Eye (tissue), 1 donor: ENCODE data around the gene RSPRY1.
"Not testable (repeated sequence)": the region's sequence is repeated elsewhere in the genome, so short reads cannot be mapped to it uniquely, and the experiment has no call there.

Source experiments
- DNase-seq: peaks from one replicate; pipeline ENCODE4 v3.0.0-alpha.2; 2015

RSPRY1 gene

GRCh38 chr16:57257455-57258070 is 71.4 kb downstream of the RSPRY1 start:
- no peak for DNase-seq

GRCh38 chr16:57258226-57258909 is 72.2 kb downstream of the RSPRY1 start:
- DNase-seq = no peak

- DNase-seq = no peak
These were observed 72.9 kb downstream of the RSPRY1 start for GRCh38 chr16:57258910-57259475.

GRCh38 chr16:57260294-57260929 is 74.3 kb downstream of the RSPRY1 start:
- peak; percentile 40 for DNase-seq

- DNase-seq = no peak
These were observed 75.7 kb downstream of the RSPRY1 start for GRCh38 chr16:57261806-57262205.

- no peak for DNase-seq
These were observed 76.9 kb downstream of the RSPRY1 start for GRCh38 chr16:57262841-57263540.

GRCh38 chr16:57263541-57264351 is 77.6 kb downstream of the RSPRY1 start:
- no peak for DNase-seq

GRCh38 chr16:57264381-57264780 is 78.3 kb downstream of the RSPRY1 start:
- DNase-seq = no peak

GRCh38 chr16:57264950-57265371 is 78.8 kb downstream of the RSPRY1 start:
- no peak for DNase-seq

- peak; percentile 56 for DNase-seq
These were observed 79.9 kb downstream of the RSPRY1 start for GRCh38 chr16:57265850-57266530.

GRCh38 chr16:57266531-57267260 is 80.6 kb downstream of the RSPRY1 start:
- DNase-seq = no peak

- not testable (repeated sequence) for DNase-seq
These were observed 81.2 kb downstream of the RSPRY1 start for GRCh38 chr16:57267343-57267742.

GRCh38 chr16:57268804-57269800 is 83.0 kb downstream of the RSPRY1 start:
- DNase-seq = no peak

- no peak for DNase-seq
These were observed 84.3 kb downstream of the RSPRY1 start for GRCh38 chr16:57270221-57271062.

- no peak for DNase-seq
These were observed 84.9 kb downstream of the RSPRY1 start for GRCh38 chr16:57271063-57271345.

GRCh38 chr16:57271867-57272495 is 85.9 kb downstream of the RSPRY1 start:
- no peak for DNase-seq

GRCh38 chr16:57273359-57273758 is 87.2 kb downstream of the RSPRY1 start:
- DNase-seq = no peak

GRCh38 chr16:57273826-57274225 is 87.7 kb downstream of the RSPRY1 start:
- no peak for DNase-seq
